Stimulated activated CD4-positive, alpha-beta T cell treated with anti-CD3 and anti-CD28 coated beads, Interleukin-4, amount 100 ng/mL, for 4 hours (primary cell): ENCODE results near the gene MYPN.
"Not testable (repeated sequence)": the region's sequence is repeated elsewhere in the genome, so short reads cannot be mapped to it uniquely, and the experiment has no call there.

ENCODE experiments used
- DNase-seq, 2 experiments: peaks; one replicate each; pipeline ENCODE4 v3.0.0-alpha.2; 2020

The MYPN gene, protein sequence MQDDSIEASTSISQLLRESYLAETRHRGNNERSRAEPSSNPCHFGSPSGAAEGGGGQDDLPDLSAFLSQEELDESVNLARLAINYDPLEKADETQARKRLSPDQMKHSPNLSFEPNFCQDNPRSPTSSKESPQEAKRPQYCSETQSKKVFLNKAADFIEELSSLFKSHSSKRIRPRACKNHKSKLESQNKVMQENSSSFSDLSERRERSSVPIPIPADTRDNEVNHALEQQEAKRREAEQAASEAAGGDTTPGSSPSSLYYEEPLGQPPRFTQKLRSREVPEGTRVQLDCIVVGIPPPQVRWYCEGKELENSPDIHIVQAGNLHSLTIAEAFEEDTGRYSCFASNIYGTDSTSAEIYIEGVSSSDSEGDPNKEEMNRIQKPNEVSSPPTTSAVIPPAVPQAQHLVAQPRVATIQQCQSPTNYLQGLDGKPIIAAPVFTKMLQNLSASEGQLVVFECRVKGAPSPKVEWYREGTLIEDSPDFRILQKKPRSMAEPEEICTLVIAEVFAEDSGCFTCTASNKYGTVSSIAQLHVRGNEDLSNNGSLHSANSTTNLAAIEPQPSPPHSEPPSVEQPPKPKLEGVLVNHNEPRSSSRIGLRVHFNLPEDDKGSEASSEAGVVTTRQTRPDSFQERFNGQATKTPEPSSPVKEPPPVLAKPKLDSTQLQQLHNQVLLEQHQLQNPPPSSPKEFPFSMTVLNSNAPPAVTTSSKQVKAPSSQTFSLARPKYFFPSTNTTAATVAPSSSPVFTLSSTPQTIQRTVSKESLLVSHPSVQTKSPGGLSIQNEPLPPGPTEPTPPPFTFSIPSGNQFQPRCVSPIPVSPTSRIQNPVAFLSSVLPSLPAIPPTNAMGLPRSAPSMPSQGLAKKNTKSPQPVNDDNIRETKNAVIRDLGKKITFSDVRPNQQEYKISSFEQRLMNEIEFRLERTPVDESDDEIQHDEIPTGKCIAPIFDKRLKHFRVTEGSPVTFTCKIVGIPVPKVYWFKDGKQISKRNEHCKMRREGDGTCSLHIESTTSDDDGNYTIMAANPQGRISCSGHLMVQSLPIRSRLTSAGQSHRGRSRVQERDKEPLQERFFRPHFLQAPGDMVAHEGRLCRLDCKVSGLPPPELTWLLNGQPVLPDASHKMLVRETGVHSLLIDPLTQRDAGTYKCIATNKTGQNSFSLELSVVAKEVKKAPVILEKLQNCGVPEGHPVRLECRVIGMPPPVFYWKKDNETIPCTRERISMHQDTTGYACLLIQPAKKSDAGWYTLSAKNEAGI (N-terminal part only)

DNA sequence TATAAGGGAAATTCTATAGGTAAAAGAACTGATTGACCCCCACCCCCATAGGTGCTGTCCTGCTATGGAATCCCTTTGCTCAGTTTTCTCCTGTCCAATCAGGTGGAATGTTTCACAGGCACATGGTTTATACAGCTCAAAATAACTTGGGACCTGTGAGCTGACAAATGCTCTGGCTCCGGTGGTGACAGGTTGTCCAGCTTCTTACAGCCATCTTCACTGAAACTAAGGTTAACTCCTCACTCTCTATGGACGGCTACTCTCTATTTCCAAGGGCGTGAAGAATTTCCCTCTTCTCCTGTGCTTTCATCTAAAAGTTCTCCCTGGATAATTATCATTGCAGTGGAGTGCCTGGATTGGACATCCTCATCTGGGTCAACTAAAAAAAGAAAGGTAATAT is at the start of gene MYPN:
MYPN (plus strand) TSS at position 158 of the 400 bp plus-strand sequence. CDS start 11,951 bp downstream, outside the sequence.
- no peak for DNase-seq

DNA sequence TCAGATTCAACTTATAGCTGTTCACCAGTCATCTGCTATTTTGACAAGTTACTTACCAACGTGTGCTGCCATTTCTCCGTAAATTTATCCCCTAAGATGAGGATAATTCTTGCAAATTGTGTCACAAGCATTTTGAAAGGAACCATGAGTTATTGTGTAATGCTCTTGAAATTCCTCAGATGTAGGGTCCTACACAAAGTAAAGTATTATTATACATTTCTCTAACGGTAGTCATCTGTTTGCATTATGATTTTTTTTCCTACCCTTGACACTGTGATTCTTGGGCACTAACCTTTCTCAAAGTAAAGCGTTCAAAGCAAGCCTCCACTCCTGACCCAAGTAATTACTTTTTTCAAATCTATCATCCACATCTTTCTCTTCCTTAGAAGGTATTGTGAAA is 42.3 kb upstream of the MYPN start:
- no peak for DNase-seq

DNA sequence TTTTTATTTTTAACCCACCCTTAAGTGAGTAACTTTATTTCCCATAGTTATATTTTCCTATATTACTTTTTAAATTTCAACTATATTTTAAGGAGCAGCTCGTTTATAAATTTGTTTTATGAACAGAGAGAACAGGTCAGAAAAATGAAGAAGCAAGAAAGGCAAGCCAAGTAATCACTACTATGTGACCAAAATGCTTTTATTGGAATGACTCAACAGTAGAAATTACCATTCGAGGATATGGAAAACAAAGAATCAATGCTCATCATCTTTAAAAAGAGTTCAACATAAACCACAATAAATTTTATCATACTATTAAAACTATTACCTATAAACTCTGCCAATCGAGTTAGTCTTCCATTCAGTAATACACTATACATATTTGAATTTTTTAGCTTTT is 41.8 kb upstream of the MYPN start:
- DNase-seq, result no peak

DNA sequence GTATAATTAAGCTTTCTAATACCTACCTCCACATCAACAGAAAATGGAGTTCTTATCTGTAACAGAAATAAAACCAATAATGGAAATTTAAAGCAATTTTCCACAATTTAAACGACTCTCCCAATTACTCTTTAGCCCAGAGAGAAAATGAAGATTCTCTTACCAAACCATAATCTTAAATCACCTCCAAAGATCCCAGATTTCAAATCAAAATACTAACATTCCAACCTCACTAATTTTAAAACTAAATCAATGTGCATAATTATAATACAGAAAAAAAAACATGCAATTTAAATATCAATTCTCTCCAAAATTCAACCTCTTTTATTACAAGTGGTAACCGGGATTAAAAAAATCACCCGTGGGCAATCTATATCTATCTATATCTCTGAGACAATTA is 35.7 kb upstream of the MYPN start:
- no peak for DNase-seq

DNA sequence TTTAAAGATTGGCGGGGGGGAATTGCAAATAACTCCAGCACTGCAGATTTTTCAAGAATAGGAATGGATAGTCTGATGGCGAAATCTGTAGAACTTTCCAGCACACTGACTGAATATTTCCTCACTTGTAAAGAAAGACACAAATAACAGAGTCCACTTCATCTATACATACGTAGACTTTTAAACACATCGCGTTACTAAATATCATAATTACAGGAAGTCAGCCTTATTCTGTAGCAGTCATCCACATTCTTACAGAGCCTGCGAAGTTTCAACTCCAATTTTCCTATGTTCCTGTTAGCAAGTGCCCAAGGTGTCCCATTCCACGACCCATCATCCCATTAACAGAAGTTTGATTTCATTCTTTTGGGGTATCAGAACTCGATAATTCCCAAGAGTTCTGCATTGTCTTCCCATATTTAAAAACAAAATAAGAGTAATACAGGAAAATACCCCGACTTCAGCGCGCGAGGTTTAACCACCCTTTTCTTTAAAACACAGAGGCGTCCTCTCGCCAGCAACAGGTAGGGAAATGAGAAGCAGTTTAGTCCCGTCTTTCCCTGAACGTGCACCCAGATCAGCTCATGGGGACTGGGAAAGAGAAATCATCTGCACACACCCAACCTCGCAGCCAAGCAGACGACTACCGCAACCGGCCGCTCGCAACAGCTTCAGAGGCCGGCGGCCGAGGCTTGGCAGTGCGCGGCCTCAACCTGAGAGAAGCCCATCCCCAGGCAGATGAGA is 35.1 kb upstream of the MYPN start:
- no peak for DNase-seq

DNA sequence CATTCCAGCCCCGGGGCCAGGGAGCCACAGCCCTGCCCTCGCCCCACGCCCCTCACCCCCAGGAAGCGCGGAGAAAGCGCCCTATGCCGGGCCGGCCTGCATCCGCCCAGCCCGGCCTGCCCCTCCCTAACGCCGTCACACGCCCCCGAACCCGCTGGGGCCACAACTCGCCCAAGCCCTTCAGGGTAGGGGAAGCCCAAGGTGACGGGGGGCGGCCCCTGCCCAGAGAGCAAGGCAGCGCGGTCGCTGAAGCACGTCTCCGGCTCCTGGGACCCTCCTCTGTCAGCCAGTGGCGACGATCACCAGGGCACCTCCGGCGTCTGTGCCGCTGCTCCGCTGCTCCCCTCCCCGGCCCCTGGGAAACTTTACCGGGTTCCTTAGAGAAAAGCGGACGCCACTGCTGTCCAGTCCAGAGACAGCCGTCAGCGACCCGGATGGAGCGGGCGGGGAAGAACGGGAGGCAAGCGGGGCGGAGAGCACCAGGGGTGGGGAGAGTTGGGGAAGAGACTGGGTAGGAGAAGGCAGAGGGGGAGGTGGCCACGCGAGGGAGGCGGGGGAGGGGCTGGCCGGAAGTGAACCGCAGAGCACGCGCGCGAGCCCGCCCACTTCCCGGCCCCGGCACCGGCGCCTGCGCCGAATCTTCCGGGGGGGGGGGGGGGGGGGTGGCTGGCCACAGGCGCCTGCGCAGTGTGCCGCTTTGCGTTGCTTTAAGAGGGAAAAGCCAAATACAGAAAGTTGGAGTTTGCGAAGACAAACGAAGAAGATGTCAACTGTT is 34.3 kb upstream of the MYPN start, which contains the start of gene HERC4:
HERC4 (minus strand) TSS at position 509 of the 775 bp plus-strand sequence. CDS start 2,175 bp downstream, outside the sequence.
- peak; percentile 86 to 91 for DNase-seq

DNA sequence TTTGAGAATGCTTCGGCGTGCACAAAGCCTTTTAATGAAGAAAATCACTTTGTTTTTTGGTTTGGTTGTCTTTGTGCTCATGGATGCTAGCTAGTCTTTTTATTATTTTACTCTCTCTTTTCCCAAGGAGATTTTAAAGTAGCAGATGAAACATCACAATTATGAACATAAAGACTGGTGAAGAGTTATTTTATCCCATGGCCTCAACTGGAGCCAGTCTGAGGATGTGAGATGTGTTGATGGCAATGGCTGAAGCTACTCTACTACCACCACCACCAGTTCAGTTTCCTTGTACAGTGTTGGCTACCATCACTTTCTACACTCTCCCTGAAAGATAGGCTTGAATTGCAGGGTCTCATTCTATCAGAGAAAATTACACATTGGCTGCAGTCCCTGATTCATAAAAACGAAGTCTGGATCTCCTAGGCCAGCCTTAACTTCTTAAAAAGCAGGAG is 33.7 kb upstream of the MYPN start:
- DNase-seq, result no peak

DNA sequence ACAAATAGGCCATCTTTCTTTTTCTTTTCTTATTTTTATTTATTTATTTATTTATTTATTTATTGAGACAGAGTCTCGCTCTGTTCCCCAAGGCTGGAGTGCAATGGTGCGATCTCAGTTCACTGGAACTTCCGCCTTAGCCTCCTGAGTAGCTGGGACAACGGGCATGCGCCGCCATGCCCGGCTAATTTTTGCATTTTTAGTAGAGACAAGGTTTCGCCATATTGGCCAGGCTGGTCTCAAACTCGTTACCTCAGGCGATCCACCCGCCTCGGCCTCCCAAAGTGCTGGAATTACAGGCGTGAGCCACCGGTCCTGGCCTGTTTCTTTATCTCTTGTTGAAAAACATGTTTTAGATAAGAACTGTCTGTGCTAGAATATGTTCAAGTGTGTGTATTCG is 33.2 kb upstream of the MYPN start:
- DNase-seq, result not testable (repeated sequence)

DNA sequence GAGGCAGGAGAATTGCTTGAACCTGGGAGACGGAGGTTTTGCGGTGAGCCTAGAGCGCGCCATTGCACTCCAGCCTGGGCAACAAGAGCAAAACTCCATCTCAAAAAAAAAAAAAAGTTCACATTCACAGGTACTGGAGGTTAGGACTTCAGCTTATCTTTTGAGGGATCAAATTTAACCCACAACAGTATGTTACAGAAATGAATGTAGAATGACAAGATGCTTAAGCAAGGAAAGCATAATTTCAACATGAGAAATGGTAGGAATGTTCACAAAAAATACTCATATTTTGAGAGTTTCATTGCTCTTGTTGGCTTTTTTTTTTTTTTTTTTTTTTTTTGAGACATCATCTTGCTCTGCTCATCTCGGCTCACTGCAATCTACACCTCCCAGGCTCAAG is 32.3 kb upstream of the MYPN start:
- DNase-seq, result no peak

DNA sequence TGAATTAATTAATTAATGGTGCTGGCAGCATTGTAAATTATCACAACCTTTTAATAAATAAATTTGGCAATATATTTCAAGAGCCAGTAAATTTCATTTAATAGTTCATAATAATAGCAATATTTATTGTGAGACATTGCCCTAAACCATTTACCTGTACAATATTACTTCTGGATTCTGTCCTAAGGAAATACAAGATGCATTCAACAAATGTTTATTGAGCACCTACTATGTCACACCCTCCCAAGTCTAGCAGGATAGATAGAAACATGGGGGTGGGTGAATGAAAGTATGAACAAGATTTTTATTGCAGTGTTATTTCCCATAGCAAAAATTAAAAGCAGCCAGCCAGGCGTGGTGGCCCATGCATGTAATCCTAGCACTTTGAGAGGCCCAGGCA is 29.9 kb upstream of the MYPN start:
- DNase-seq, result no peak

DNA sequence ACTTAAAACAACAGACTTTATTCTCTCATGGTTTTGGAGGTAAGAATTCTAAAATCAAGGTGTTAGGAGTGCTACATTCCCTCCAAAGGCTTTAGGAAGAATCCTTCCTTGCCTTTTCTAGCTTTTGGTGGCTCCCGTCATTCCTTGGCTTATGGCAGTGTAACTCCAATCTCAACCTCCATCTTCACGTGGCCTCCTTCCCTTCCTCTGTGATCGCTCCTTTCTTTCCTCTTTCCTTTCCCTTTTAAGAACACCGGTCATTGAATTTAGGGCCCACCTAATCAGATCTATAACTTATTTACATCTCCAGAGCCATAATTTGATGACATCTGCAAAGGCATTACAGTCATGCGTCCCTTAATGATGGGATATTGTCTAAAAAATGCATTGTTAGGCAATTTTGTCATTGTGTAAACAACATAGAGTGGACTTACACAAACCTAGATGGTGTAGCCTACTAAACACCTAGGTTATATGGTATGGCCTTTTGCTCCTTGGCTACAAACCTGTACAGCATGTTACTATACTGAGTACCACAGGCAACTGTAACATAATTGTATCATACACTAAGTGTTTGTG is 28.3 kb upstream of the MYPN start:
- DNase-seq, result no peak

DNA sequence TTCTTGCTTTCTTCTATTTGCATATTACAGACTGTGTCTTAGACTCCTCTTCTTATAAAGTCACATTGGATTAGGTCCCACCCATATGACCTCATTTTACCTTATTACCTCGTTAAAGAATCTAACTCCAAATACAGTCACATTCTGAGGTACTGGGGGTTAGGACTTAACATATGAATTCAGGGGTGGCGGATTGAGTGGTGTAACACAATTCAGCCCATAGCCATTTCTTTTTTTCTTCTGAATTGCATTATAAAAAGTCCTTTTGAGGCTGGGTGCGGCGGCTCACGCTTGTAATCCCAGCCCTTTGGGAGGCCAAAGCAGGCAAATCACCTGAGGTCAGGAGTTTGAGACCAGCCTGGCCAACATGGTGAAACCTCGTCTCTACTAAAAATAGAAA is 27.4 kb upstream of the MYPN start:
- no peak for DNase-seq

DNA sequence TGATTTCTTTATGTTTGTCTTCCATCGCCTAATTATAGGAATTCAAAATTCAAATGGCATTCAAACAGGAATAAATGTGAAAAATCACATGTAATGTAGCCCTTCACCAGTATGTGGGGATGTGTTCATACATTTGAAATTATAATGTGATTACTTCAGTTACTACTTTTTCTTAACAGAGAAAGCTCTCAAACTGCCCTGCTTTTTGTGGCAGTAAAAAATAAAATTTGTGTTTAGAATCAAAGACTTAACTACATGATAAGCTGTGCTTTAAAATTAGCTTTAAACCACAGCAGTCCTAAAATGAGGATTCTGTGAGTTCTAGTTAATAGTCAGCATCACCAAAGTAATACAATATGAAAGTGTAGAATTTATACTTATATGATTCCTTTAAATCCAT is 26.4 kb upstream of the MYPN start:
- DNase-seq, result no peak

DNA sequence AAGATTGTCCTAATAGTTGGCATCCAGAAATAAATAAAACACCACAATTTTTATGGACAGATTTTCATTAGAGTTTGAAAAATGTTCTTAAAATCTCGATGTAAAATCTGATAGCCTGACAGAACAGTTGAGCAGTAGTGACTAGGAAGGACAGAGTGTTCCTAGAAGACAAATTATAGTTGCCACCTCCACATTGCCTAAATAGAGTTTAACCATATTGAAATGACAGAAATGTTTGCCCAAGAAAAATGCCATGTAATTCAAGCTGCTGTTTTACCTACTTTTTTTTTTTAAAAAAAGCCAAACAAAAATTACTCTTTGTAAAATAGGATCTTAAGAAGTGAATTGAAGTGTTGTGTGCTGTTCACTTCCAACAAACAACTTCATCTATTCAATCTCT is 25.3 kb upstream of the MYPN start:
- no peak for DNase-seq

DNA sequence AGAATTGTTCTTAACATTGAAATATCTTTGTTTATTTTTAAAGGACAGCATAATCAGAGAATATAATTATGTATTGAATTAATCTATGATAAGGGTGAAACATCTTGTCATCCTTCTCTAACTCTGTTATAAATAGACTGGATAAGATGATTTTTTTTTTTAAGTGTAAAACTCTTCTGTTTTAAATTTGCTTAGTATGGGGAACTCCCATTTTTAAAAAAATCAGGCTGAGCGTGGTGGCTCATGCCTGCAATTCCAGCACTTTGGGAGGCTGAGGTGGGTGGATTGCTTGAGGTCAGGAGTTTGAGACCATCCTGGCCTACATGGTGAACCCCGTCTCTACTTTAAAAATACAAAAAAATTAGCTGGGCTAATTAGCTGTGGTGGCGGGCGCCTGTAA is 24.8 kb upstream of the MYPN start:
- no peak for DNase-seq

DNA sequence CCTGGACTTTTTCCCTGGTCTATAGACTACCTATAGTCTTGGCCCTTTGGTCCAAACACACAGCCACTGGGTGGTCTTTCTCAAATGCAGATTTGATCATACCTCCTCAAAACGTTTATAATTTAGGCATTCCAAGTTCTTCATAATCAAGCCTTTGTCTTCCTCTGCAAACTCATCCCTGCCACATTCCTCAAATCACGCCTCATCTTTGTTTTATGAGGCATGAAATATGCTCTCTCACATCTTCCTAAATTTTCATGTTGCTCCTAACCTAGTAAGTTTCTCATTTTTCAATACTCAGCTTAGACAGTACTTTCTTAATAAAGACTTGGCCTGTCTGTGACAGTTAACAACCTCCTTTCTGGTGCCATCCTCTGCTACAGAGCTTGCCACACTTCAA is 23.3 kb upstream of the MYPN start:
- DNase-seq, result no peak

DNA sequence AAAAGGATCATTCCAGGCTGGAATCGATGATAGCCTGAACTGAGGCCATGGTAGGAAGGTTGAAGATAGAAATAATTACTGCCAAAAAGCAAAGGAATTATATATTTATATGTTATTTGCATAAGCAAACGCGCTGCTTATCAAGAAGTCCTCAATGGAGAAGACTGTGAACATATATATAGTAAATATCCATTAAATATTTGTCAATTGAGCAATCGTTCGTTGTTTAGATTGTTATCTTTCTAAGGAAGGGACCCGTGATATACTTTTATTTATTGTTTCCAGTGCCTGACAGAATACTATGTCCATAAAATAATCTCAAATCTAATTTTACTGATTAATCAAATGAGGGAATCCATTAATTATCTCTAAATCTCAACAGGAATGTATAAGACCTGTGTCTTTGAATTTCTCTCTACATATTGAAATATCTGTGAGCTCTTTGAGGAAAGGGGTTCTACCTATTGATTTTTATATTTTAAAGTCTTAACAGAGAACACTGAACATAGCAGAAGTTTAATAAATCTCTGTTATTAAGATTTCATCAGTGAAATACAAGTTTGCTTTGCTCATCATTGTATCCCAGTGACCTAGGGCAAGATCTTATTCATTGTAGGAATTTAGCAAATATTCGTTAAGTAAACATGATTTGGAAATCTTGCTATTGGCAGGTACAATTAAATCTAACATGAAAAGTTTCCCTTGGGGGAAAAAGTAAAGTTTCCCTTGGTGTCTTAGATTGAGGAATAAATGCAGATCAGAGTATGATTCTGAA is 22.2 kb upstream of the MYPN start:
- DNase-seq, result no peak

DNA sequence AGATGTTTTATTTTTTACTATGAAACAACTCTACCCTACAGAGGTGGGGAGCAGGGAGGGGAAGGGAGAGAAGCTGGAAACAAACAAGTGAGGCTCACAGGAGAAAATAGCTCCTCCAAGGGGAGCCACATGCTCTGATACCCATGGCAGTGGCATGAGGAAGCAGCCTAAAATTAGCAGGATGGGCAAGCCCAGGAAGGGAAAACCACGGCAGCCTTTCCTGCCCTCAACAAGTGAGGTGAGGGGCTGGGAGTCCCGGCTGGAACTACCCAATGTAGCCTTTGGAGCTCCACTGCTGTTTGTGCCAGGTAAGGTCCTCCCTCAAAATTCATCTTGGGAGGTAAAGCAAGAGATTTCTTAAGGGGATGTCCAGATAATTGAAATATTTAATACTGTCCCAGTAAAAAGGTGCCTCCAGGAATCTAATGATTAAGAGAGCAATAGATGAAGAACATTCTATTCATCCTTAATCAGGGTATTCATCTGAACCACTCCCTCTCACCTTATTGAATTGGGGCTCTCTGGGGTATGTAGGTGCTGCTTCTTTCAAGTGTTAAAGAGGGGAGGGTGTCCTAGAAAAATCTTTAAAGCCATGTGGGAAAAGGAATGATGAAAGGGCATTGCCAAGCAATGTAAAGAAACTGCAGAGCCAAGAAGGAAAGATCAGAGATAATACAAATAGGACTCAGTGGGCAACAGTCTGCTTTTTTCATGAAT is 21.4 kb upstream of the MYPN start:
- DNase-seq, result no peak

DNA sequence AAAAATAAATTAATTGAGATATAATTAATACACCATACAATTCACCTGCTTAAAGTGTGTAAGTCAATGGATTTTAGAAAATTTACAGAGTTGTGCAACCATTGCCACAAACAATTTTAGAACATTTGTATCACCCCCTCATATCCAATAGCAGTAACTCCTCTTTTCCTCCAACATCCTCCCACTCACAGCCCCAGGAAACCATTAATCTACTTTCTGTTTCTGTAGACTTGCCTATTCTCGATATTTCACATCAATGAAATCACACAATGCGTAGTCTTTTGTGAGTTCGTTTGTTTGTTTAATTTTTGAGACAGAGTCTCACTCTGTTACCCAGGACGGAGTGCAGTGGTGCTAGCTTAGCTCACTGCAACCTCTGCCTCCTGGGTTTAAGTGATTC is 20.5 kb upstream of the MYPN start:
- DNase-seq, result no peak

DNA sequence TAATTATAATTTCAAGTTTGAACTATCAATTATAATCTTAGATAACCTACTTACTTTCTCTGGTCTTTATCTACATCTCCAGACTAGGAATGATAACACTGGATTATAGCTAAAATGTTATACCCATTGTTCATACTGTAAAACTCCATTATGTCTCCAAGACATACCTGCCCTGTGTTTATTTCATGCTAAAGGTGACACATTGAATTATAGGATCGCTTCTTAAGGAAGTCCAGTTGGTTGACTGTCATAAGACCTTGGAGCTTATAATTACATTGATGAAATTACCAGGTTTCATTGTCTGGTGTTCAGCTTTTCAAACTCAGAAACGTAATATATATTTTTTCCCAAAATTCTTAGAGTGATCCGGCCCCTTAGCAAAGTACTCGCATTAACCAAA is 18.7 kb upstream of the MYPN start:
- no peak for DNase-seq
